Stimulated activated naive CD4-positive, alpha-beta T cell (primary cell): ENCODE data around the gene CPNE1.

Experiments used
- DNase-seq, 6 experiments: peaks; one replicate each; lab custom pipeline; 2025; lab: John Stamatoyannopoulos, UW

CPNE1 gene

DNA sequence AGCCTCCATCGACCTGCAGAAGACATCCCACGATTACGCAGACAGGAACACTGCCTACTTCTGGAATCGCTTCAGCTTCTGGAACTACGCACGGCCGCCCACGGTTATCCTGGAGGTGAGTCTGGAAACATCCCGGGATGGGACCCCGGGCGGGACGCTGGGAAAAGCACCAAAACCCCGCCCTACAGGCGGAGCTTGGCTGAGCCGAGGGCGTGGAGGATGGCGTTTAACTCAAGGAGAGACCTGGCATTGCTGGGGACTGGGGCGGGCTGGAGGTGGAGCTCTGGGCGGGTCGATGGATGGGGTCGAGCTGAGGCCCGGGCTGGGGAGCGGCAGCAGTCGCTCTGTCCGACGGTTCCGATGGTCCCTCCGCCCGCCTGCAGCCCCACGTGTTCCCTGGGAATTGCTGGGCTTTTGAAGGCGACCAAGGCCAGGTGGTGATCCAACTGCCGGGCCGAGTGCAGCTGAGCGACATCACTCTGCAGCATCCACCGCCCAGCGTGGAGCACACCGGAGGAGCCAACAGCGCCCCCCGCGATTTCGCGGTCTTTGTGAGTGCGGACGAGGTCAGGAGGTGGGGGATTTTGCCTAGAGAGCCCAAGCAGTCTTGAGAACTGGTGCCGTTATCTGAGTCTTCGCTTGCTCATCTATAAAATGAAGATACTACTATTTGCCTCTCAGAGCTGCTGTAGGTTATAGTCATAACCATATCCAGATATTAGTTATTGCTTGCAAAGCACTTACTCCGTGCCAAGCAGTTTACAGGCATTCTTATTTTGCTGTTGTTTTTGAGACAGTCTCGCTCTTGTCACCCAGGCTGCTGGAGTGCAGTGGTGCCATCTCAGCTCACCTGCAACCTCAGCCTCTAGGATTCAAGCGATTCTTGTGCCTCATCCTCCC lies 45.3 kb downstream of the CPNE1 start:
- DNase-seq, result peak; percentile 52 to 79 (median 66)

DNA sequence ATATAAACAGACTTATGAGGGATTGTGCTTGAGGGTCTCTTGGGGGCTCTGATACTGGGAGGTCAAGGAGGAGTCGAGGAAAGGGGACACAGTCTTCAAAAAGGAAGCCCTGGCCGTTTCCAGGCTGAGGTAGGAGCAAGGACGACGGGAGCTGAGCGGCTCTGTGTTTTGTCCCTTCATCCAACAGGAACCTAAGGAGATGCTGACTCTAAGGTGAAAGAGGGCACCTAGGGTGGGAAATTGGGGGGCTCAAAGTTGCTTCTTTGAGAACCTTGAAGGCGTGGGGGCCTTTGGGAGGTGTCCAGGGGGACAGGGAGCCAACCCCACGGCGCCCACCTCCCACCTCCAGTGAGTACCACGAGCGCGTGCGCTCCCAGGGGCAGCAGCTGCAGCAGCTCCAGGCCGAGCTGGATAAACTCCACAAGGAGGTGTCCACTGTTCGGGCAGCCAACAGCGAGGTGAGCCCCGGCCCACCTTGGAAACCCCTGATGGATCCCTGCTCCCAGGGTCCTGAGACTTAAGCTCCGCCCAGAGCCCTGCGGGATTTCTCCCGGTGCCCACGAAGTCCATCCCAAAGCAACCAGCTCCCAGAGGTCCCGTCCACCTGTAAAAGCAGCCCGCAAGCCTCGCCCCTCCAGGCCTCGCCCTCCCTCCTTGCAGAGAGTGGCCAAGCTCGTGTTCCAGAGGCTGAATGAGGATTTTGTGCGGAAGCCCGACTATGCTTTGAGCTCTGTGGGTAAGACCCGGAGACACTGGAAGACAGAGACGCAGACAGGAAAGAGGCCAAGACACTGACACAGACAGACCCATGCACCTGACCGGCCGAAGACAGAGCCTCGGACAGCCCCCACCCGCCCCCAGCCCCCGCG lies 46.2 kb downstream of the CPNE1 start:
- peak in 3 of 6 experiments; percentile 44 to 58 (median 47) for DNase-seq

DNA sequence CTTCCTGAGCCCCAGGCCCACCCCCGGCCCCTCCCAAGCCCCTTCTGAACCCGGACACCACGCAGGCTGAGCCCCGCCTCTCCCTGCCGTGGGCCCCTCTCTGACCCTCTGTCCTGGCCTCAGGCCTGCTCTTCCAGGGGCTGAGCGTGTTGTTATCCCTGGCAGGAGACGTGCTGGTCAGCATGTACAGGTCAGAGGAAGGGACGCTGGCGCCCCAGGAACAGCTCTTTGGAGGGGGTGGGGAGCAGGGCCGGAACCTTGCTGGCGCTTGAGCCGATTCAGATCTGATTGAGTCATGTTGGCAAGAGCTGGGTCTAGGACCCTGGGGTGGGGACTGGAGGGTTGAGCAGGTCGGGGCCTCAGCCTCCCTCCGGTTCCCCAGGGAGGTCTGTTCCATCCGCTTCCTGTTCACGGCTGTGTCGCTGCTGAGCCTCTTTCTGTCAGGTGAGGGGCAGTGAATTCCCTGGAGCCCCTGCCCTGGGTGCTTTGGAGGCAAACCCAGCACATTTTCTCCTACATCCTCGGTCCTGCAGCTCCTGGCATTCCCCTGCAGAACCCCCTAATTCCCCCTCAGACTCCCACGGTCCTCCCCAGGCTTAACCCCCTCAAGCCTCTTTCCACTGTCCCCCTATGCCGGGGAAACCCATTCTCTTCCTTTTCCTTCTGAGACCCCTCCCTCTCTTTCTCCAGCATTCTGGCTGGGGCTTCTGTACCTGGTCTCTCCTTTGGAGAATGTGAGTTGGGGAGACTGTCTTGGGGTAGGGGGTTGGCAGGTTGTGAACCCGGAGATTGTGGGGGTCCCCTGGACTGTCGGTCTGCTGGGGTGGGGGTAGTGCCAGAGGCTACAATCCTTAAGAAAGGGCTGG lies 47.1 kb downstream of the CPNE1 start:
- peak in 5 of 6 experiments; percentile 22 to 44 (median 30) for DNase-seq

DNA sequence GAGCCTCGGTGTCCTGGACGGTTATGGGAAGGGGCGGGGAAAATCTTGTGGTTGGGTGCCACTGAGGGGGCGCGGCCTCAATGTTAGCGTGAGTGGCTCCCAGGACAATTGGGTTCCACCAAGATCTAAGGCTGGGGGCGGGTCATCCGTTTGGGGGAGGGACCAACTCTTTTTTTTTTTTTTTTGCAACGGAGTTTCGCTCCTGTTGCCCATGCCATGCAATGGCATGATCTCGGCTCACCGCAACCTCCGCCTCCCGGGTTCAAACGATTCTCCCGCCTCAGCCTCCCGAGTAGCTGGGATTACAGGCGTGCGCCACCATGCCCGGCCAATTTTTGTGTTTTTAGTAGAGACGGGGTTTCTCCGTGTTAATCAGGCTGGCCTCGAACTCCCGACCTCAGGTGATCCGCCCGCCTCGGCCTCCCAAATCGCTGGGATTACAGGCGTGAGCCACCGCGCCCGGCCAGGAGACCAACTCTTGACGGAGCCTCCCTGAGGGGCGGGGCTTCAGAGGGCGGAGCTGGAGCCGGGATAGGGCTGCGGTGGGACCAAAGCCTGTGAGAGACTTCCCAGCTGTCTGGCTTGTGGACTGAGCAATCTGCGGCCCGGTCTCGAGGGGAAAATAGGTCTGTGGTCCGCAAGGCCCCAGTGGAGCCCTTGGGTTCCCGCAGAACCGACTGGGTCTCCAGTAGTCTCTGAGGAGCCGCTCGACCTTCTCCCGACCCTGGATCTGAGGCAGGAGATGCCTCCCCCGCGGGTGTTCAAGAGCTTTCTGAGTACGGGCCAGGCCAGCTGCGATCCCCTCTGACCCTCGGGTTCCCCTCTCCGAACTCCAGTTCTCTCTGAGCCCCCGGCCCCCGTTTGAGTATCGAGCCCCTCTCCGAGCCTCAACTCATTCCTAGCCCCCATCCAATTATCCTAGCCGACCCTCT lies 48.0 kb downstream of the CPNE1 start:
- DNase-seq, result peak in 3 of 6 experiments; percentile 44 to 68 (median 45)

DNA sequence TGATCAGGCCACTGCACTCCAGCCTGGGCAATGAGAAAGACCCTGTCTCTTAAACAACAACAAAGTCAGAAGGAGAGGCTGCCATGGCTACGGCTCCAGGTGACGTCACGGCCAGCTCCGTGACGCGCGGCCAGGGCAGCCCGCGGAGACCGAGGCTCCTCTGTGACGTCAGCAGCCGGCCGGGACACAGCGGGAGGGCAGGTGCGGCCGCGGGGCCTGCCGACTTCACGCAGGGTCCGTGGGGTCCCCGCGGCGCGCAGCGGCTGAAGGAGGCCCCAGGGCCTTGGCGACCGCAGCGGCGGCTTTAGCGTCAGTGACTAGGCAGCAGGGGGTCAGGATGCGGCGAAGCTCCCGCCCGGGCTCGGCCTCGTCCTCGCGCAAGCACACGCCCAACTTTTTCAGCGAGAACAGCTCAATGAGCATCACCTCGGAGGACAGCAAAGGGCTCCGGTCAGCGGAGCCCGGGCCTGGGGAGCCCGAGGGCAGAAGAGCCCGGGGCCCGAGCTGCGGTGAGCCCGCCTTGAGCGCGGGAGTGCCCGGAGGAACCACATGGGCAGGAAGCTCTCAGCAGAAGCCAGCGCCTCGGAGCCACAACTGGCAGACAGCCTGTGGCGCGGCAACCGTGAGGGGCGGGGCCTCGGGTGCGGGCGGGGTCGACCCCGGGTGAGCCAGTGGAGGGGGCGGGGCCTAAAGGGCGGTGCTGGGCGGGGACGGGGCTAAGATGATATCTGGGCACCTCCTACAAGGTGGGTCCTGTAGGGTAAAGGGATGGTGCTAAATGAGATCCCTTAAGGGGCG lies 48.8 kb downstream of the CPNE1 start, which contains the start of gene SPAG4:
SPAG4 (plus strand) TSS at position 163 of the 798 bp plus-strand sequence; CDS start at position 338, 175 bp downstream.
- DNase-seq, result peak; percentile 98 to 100 (median 100)

DNA sequence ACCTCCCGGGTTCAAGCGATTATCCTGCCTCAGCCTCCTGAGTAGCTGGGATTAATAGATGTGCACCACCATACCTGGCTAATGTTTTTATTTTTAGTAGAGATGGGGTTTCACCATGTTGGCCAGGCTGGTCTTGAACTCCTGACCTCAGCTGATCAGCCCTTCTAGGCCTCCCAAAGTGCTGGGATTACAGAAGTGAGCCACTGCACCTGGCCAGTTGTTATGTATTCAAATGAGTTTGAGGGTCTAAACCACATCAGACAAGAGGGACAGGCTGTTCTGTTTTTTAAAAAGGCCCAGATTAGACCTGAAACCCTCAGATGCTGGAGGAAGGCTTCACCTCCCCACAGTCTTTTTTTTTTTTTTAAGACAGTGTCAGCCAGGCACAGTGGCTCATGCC lies 53.2 kb downstream of the CPNE1 start:
- no peak for DNase-seq

DNA sequence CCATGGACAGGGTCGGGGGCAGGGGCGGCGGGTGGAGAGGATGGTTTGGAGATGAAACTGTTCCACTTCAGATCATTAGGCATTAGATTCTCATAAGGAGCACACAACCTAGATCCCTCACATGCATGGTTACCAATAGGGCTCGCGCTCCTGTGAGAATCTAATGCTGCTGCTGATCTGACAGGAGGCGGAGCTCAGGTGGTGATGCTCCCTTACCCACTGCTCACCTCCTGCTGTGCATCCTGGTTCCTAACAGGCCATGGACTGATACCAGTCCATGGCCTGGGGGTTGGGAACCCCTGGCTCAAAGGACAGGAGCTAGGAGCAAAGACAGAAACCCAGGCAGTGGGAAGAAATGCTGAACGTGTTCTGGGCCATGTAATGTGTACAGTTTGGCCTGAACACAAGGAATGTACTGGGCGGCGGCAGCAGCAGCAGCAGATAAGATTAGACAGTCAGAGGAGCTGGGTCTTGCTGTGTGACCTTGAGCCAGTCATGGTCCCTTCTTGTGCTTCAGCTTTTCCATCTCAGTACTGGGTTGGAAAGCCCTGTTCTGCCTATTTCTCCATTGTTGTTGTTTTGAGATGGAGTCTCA lies 53.8 kb downstream of the CPNE1 start:
- DNase-seq, result no peak

DNA sequence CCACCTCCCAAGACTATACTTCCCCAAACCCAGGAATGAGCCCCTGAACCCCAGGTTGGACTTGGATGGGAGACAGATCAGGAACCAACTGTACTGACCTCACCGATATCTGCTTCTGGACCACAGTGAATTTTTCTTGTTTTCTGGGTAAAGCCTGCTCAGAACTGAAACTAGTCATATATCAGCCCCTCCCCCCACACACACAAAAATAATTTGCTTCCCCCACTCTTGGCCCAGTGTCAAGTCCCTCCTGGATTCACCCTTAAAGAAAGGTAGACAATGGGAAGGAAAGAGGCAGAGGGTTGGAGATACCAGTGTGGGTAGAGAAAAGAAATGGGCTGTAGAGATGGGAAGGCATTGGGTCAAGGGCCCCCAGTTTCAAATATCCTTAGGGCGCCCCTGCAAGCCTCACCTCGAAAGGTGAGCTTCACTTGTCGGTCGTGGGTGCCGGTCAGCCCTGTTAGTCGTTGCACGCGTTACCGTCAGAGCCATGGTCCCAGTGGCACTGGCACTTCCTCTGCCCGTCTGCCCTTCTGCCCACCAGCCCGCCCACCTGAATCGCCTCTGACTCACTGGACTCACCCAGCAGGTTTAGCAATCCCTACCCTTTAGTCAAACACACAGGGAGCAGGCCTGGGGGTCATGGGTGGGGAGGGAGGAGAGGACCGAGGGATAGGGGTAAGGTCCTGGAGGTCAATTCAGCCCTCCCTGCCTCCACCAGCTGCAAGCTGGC lies 57.5 kb downstream of the CPNE1 start:
- DNase-seq, result no peak

DNA sequence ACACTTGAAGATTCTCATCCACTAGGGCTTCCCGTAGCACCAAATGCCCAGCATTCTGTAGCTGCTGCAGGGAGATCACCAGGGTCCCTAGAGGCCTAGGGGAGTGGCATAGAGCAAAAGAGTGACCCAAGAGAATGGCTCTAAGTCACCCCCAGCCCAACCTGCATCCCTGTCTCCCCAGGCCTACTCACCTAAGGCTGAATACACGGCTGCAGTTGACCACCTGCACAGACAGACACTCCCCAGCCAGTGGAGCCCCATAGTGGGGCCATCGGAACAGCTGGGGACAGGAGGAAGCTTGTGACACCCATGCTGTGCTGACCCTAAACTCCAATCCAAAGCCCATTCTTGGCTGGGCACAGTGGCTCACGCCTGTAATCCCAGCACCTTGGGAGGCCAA lies 58.6 kb downstream of the CPNE1 start:
- no peak for DNase-seq

DNA sequence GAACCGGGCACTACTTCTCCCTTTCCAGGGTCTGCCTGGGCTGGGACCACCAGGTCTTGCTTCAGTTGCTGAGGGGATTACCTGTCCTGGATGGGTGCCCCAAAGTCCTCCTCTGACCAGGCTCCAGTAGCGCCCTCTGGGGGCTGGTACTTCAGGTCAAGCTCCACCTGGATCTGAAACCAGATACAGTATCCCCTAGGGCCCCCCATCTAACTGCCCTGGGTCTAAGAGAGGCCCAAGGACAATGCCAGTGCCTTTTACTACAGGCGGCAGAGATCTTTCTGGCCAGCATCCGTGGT lies 60.3 kb downstream of the CPNE1 start:
- DNase-seq, result no peak

DNA sequence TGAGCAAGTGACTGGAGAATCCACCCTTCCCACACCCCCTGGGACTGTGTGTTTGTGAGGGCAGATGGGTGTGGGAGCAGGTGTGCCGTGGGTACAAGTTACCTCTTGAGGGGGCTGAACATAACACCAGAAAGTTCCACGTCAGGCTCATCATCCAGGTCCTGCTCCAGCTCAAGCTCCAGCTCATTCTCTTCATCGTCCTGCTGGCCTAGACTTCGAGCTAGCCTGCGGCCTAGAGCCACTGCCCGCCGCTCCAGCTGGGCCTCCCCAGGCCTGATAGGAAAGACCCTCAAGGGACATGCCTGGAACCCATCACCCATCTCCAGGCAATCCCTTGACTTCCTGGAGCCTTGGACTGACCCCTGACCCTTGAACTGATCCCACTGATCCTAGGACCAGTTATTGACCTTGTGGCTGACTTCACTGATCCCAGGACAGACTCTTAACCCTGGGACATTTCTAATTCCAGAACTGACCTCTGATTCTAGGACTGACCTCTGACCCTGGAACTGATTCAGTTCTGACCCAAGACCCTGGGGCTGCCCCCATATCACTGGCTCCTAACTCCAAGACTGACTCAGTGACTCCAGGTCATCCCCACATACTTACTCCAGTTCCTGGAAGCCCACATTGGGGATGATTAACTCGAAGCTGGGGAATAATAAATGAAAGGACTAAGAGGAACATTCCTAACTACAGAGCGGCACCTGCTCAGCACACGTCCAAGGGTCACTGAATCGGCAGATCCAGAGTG lies 60.8 kb downstream of the CPNE1 start:
- no peak for DNase-seq

DNA sequence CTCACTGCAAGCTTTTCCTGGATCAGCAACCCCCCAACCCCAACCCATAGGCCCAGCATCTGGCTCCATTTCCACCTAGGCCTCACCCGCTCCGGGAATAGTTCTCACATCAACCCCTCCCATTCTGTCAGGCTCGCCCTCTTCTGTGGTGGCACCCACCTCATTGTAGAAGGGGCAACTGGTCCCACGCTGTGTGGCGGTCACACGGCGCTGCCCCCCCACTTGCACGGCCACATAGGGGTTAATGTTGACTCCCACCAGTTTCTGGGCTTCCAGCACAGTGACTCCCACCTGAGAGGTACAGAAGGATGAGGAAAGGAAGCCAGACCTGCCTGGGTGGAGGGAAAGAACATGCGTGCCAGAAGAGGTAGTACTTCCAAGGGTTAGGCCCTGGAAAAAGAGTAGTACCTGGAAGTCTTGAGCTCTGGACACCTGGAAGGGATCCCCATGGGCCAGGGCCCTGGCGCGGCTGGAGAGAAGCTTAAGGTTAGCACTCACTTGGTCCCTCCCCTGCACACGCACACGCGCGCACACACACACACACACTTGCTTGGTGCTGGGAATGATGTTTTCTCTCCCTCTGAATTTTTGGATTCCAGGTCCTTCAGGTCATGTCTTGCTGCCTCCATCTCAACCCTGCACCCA lies 61.7 kb downstream of the CPNE1 start:
- DNase-seq, result no peak

DNA sequence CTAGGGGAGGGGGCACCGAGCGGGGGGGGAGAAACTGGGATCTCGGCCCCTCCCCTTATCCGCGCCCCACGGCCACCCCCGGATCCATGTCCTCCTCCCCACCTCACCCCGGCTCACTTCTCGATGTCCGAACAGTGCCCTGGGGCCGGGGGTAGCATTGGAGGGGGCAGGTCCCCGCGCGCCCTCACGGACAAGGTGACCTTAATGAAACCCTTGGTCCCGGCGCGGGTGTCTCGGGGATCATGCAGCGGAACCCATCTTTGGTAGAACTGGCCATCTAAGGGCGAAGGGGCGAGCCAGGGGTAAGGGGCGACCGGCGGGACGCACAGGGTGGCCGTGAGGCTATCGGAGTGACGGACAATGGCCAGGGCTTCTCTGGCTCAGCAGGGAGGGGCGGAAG lies 62.7 kb downstream of the CPNE1 start:
- no peak for DNase-seq

DNA sequence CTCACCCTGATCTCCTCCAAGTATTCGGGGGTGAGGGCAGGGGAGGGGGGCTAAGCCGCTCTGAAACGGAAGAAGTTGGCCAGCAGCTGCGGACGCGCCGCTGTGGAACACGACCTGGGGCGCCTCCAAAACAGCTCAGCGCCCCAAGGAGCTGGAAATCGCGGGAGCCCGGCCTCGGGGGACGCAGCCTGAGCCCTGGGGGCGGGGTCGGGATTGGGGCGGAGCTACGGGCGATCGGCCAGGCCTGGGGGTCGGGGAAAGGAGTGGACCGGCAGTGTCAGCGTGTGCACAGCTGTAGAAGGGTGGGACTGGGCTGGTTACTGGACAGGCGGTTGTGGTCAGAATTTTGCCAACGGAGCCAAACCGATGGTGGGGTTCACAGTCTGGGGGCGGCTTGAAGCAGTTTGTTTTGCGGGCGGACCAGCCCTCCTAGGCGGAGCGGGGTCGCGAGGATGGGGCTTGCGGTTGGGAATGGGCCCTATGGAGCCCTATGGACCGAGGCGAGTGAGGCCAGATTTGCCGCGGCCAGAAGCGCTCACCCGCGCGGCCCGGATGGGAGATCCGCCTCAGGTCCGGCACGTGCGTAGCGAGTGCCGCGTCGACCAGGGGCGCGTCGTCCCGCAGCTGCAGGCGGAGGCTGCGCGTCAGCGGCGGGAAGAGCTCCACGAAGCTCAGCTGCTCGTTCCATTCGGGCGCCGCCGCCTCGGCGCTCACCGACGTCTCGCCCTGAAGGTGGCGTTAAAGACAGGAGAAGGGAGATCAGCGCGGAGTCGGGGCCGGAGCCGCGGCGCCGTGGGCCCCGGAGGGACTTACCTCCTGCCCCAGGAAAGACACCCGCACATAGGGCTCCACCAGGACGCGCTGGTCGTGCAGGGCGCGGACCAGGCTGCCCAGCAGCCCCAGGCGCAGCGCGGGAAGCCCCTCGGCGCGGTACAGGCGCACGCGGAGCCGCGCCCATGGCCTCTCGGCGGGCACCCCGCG lies 63.4 kb downstream of the CPNE1 start:
- peak; percentile 63 to 78 (median 72) for DNase-seq

DNA sequence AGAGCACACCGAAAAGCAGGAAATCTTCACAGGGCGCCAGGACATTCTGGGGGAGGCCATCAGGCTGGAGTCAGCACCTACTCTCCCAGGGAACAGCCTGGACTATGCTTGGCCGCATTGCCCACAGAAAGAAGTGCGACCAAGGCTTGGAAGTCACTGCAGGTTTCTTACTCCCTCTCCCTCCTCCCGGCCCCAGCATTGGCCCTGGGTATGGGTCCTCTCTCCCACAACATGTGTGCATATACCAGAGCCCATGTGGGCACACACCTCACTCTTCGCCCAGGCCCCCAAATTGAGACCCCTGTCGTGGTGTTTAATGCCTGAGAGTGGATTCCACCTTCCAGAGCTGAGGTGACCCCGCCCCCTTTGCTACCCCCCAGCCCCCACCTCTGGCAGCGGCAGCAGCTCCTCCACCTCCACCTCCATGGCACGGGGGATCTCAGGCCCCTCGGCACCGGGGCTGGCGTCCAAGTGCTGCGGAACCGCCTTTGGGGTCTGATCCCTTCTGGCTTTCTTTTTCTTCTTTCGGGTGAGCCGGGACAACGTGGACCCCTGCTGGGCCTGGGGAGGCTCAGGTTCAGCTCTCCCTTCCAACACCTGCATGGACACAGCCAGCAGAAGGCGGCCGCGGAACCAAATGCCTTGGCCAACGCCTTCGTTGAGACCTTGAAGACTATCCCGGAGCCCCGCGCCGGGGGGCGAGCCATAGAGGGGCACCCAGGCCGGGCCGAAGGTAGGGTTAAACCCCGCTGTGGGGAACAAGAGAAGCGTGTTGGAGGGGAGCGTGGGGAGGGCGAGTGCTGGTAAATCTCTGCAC lies 64.3 kb downstream of the CPNE1 start:
- peak in 1 of 6 experiments; percentile 28 for DNase-seq

DNA sequence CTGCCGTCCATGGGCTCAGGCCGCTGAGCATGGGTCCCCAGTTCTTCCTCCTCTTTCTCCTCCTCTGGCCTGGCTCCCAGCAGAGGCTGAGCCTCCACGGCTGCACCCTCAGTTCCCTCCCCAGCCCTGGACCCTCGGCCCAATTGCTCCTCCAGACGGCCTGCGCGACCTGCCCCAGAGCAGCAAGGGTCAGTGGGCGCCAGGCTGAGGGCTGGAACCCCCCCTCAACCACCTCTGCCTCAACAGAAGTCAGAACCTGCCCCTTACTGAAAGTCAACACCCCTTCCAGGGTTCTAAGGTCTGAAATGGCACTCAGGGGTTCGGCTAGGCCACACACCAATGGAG lies 65.0 kb downstream of the CPNE1 start:
- no peak for DNase-seq
